ENCODE results near the gene NOPCHAP1. TPM values are rescaled to one million over a fixed set of nuclear protein-coding genes. Genes with fewer than 3 reads are reported as not detected.

NOPCHAP1 gene
- total and polyA plus RNA-seq, 2 of the 4 experiments (the other 2 are of a cell fraction): 5.6 to 9.3 TPM

GRCh38 chr12:104969343-104969742, 16.8 kb upstream of the NOPCHAP1 start:
- H2BK15ac ChIP-seq (ENCODE audit: low read depth, low read length): no peak overlapping the region
- no peak overlapping the region for H2AK9ac ChIP-seq (replicated peaks; ENCODE audit: low read depth, low read length, poor library complexity)
- H3K27ac ChIP-seq (ENCODE audit: insufficient read depth, low read length): no peak overlapping the region
- no peak for DNase-seq
- no peaks in the 10 kb centered on the region for H3K9me1 ChIP-seq (ENCODE audit: insufficient read depth, low read length)
- WGBS, 2 experiments (ENCODE audit: extremely low coverage in 2 of 2, insufficient read length in 1 of 2): no CpG with 5 or more reads among the region's 3 CpGs
- peaks cover 13% of the 10 kb centered on the region for H3K27me3 ChIP-seq (ENCODE audit: control insufficient read depth, insufficient read depth, low read length)
- no peak overlapping the region for H4K5ac ChIP-seq (ENCODE audit: low read depth, low read length)
- no peaks in the 10 kb centered on the region for H3K36me3 ChIP-seq (ENCODE audit: control insufficient read depth, insufficient read depth, low read length)
- no peak overlapping the region for H3K14ac ChIP-seq (replicated peaks; ENCODE audit: low read depth, low read length)
- no peak overlapping the region for H2AFZ ChIP-seq (replicated peaks; ENCODE audit: low read length, poor library complexity)
- POLR2A ChIA-PET (ENCODE audit: unreplicated experiment): no interaction called here
- CTCF ChIA-PET: interaction anchor here (0.6 kb wide), 1 partner anchor 17 kb away, joined by 6 read pairs; no protein-coding TSS in a partner anchor
- H3K4me2 ChIP-seq (ENCODE audit: low read depth, low read length): no peak overlapping the region
- H3K56ac ChIP-seq (ENCODE audit: extremely low read depth, insufficient read depth, low read length): no peak overlapping the region
- no peak overlapping the region for H2BK5ac ChIP-seq (ENCODE audit: low read depth, low read length, poor library complexity, severe bottlenecking)
- no TSS peak for BruUV-seq (replicated peaks)
- no peak overlapping the region for H3K9ac ChIP-seq (ENCODE audit: low read depth, low read length)
- TF ChIP-seq USF2 (IDR thresholded peaks at IDR 0.05; ENCODE audit: low read depth, low read length): no peak
- H3K4me3 ChIP-seq (ENCODE audit: insufficient read depth, low read depth, low read length): no peak overlapping the region
- intact Hi-C loops (cut with micrococcal nuclease): no loop called here
- no peak overlapping the region for H3K23ac ChIP-seq (ENCODE audit: low read depth, low read length)
- no peak overlapping the region for H3K4ac ChIP-seq (ENCODE audit: low read depth, low read length)
- H3K9me3 ChIP-seq (ENCODE audit: control insufficient read depth, insufficient read depth, low read length): peaks cover 4% of the 10 kb centered on the region; the same call in 1 of the 2 replicates
- H3K18ac ChIP-seq (ENCODE audit: low read depth, low read length): no peak overlapping the region
- no peak overlapping the region for H4K91ac ChIP-seq (ENCODE audit: insufficient read depth, low read depth, low read length)
- H4K20me1 ChIP-seq (ENCODE audit: insufficient read depth, low read length): no peaks in the 10 kb centered on the region
- dilution Hi-C loops (cut with HindIII; ENCODE audit: low sequenced_read_pairs, unreplicated experiment): no loop called here
- no peak overlapping the region for H4K8ac ChIP-seq (ENCODE audit: low read depth in 2 of 2, low read length in 2 of 2)
- no peak for ATAC-seq (ENCODE audit: low read depth)
- in situ Hi-C loops (cut with MboI; ENCODE audit: low sequenced_read_pairs): no loop called here
- H3K79me1 ChIP-seq (ENCODE audit: low read depth in 1 of 2, low read length in 2 of 2): no peaks in the 10 kb centered on the region
- H2AK5ac ChIP-seq (ENCODE audit: low read depth, low read length): no peak overlapping the region
- H2BK120ac ChIP-seq (ENCODE audit: low read depth, low read length): no peak overlapping the region
- H2BK20ac ChIP-seq (ENCODE audit: low read depth, low read length): no peak overlapping the region
- no peaks in the 10 kb centered on the region for H3K4me1 ChIP-seq (ENCODE audit: control insufficient read depth, insufficient read depth, low read length)

Measured in IMR-90 (cell line).